Epithelial cell of proximal tubule (primary cell): Measurements from ENCODE around the gene TMEM170A. TPM values are rescaled to one million over a fixed set of nuclear protein-coding genes. Genes with fewer than 3 reads are reported as not detected.

Experiments
- DNase-seq: peaks from one replicate; pipeline ENCODE4 v3.0.0-alpha.2; 2011; ENCODE audit warnings: low read depth
- H3K4me3 ChIP-seq: 2 replicates; pipeline ENCODE4 v1.5.1; 2011; ENCODE audit warnings: low read depth, mild to moderate bottlenecking, low read length
- total RNA-seq: library from RNA; depleted of rRNA; stranded (reverse); fragments of >200 nt; gene quantifications from 2 replicates; pipeline ENCODE4 v1.2.3, GENCODE V29; 2015
- TF ChIP-seq, protein P1 (sequence below): conservative IDR thresholded peaks from 2 replicates; pipeline ENCODE4 v1.5.1; 2012; ENCODE audit warnings: low read depth, mild to moderate bottlenecking, low read length

Gene TMEM170A
- total RNA-seq, 1 donor from 2014 or later = 28.8 TPM

DNA sequence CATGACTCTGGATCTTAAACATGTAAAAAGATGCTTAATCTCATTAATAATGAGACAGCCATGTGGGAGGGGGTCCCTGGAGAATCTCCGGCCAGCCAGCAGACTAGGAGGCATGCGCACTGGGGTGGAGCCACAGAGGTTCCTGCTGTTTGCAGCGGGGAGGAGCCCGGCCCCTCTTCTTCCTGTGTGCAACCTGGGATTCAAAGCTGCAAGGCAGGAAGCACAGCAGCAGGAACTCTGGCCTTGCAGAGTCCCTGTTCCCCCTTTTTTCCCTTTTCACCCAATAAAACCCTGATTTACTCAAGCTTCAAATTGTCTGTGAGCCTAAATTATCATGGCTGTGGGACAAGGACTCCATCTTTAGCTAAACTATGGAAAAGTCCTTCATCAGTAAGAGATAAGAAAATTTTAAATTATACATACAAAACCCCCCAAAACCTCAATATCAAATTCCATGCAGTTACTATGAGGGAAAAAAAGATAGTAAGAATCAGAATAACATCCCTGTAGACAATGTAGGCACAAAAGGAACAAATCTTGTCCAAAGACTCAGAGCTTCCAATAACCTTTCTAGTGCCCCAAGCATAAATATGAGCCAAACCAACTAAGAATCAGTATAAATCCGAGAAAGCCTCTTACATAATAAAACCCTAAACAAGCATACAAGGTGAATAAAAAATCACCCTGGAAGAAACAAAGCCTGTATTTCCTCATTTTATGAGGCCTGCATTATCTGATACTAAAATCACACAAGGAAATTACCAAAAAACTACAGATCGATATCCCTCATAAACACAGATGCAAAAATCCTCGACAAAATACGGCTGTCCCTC is 43.3 kb downstream of the TMEM170A start:
- H3K4me3 ChIP-seq = peak overlapping the region; percentile 23
- no peak for DNase-seq
- TF ChIP-seq, protein P1, sequence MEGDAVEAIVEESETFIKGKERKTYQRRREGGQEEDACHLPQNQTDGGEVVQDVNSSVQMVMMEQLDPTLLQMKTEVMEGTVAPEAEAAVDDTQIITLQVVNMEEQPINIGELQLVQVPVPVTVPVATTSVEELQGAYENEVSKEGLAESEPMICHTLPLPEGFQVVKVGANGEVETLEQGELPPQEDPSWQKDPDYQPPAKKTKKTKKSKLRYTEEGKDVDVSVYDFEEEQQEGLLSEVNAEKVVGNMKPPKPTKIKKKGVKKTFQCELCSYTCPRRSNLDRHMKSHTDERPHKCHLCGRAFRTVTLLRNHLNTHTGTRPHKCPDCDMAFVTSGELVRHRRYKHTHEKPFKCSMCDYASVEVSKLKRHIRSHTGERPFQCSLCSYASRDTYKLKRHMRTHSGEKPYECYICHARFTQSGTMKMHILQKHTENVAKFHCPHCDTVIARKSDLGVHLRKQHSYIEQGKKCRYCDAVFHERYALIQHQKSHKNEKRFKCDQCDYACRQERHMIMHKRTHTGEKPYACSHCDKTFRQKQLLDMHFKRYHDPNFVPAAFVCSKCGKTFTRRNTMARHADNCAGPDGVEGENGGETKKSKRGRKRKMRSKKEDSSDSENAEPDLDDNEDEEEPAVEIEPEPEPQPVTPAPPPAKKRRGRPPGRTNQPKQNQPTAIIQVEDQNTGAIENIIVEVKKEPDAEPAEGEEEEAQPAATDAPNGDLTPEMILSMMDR = no peak

GRCh38 chr16:75416904-75417565 is 47.5 kb downstream of the TMEM170A start:
- H3K4me3 ChIP-seq = no peak overlapping the region
- DNase-seq = no peak
- TF ChIP-seq, protein P1 = no peak

- TF ChIP-seq, protein P1 = no peak
- no peak for DNase-seq
- H3K4me3 ChIP-seq = no peak overlapping the region
Measured at GRCh38 chr16:75415169-75415905, 49.2 kb downstream of the TMEM170A start.

DNA sequence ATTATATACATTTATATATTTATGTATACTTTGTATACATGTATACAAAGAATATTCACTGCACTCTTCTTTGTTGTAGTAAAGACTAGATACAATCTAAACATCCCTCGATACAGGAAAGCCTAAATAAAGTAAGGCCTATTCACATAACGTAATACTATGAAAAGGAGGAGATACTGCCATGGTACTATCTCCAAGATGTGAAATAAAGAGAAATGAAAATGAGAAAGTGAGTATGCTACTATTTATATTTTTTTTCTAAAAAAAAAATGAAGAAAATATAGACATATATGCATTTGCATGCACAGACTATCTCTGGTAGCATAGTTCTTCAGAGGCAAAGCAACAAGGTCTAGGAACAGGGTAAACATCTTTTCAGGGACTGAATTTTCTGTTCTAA is 50.5 kb downstream of the TMEM170A start:
- TF ChIP-seq, protein P1 = no peak
- H3K4me3 ChIP-seq = no peak overlapping the region
- DNase-seq = no peak

DNA sequence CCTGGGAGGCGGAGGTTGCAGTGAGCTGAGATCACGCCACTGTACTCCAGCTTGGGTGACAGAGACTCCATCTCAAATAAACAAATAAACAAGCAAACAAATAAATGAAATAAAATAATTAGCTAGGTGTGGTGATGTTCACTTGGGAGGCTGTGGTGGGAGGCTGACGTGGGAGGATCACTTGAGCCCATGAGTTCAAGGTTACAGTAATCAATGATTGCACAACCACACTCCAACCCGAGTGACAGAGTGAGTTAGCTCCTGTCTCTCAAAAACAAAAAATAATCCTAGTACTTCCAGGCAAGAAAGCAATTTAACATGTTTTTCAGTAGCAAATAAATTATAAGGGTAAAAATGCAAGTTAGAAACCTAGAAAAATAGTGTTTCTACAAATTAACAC is 57.5 kb downstream of the TMEM170A start:
- H3K4me3 ChIP-seq = no peak overlapping the region
- TF ChIP-seq, protein P1 = no peak
- DNase-seq = no peak

DNA sequence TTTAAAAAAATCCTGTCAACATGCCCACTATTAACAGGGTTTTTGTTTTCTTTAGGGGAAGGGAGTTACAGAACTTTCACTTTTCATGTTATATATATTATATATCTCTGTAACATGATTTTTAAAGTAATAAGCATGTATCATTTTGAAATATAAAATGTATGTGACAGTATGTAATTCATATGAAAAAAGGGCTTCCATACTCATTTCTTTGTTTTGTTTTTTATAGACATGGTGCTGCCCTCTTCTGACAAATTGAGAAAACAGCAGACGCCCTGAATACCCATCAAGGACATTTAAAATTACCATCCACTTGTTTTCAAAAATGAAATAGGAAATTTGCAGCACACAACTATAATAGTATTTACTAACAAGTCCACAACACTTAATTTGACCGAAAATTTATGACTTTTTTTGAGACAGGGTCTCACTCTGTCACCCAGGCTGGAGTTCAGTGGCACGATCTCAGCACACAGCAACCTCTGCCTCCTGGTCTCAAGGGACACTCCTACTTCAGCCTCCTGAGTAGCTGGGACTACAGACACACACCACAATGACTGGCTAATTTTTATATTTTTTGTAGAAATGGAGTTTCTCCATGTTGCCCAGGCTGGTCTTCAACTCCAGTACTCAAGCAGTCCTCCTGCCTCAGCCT is 61.5 kb downstream of the TMEM170A start:
- no peak overlapping the region for H3K4me3 ChIP-seq
- TF ChIP-seq, protein P1 = peak; percentile 55
- no peak for DNase-seq
